NT2/D1 (cell line): ENCODE measurements around the gene LSM12.

ENCODE experiments used
- SUZ12 ChIP-seq: IDR thresholded peaks from 2 replicates; pipeline ENCODE4 v1.6.1; 2011; ENCODE audit not compliant: insufficient read length, insufficient read depth; ENCODE audit errors: extremely low read depth
- ZNF274 ChIP-seq: IDR thresholded peaks from 2 replicates; pipeline ENCODE4 v1.6.1; 2011; ENCODE audit warnings: mild to moderate bottlenecking, low read depth, low read length

DNA sequence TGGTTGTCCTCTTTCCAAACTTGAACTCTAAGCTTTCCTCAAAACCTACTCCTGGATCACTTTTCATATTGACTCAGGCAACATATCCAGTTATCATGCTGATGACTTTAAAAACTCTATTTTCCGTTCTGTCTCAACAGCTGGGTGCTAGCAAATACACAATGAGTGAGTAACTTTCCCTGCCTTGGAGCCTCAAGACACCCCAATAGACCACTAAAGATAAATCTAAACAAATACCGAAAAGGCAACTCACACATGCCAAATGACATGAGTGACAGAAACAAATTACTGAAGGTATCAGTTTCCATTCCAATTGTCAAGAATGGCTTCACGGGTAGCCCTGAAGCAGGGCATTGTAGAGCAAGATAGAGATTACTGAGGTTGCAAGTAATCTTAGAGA lies 36.0 kb downstream of the LSM12 start:
- no peak for TF ChIP-seq SUZ12
- no peak for TF ChIP-seq ZNF274
